ENCODE measurements around the gene UBQLN4.
"Not testable (repeated sequence)": the region's sequence is repeated elsewhere in the genome, so short reads cannot be mapped to it uniquely, and the experiment has no call there.

Gene UBQLN4

GRCh38 chr1:156056326-156056849, 2.8 kb upstream of the UBQLN4 start:
- DNase-seq = no peak

- DNase-seq = no peak
Observed at GRCh38 chr1:156055281-156056048, 1.9 kb upstream of the UBQLN4 start.

- peak; percentile 90 for DNase-seq
Observed at GRCh38 chr1:156054500-156055280, 1.1 kb upstream of the UBQLN4 start, which contains the start of gene LAMTOR2. TSS of gene LAMTOR2 (plus strand) at chr1:156054782. CDS start at chr1:156054890, 108 bp downstream.

- DNase-seq = no peak
Observed at GRCh38 chr1:156052862-156053767, 483 bp downstream of the UBQLN4 start.

- DNase-seq = no peak
Observed at GRCh38 chr1:156051011-156051725, 2.4 kb downstream of the UBQLN4 start.

GRCh38 chr1:156050376-156050775, 3.2 kb downstream of the UBQLN4 start:
- DNase-seq = no peak

- no peak for DNase-seq
Observed at GRCh38 chr1:156048663-156049258, 4.8 kb downstream of the UBQLN4 start.

- DNase-seq = no peak
Observed at GRCh38 chr1:156045076-156045475, 8.5 kb downstream of the UBQLN4 start.

- no peak for DNase-seq
Observed at GRCh38 chr1:156042828-156043227, 10.8 kb downstream of the UBQLN4 start.

- not testable (repeated sequence) for DNase-seq
Observed at GRCh38 chr1:156034991-156035390, 18.6 kb downstream of the UBQLN4 start.

GRCh38 chr1:156033011-156033410, 20.6 kb downstream of the UBQLN4 start:
- no peak for DNase-seq

GRCh38 chr1:156026588-156026987, 27.0 kb downstream of the UBQLN4 start:
- no peak for DNase-seq

- DNase-seq = no peak
Observed at GRCh38 chr1:156025876-156026275, 27.7 kb downstream of the UBQLN4 start.

GRCh38 chr1:156024801-156025200, 28.8 kb downstream of the UBQLN4 start:
- DNase-seq = no peak

GRCh38 chr1:156021954-156022353, 31.6 kb downstream of the UBQLN4 start:
- no peak for DNase-seq

- no peak for DNase-seq
Observed at GRCh38 chr1:156021093-156021428, 32.5 kb downstream of the UBQLN4 start.

GRCh38 chr1:156020293-156021092, 33.1 kb downstream of the UBQLN4 start, which contains the start of gene SSR2:
TSS of gene SSR2 (minus strand) at chr1:156020951. CDS start at chr1:156020167, 784 bp downstream.
- peak; percentile 43 for DNase-seq

GRCh38 chr1:156019946-156020292, 33.7 kb downstream of the UBQLN4 start:
- no peak for DNase-seq

- DNase-seq = no peak
Observed at GRCh38 chr1:156014829-156015228, 38.8 kb downstream of the UBQLN4 start.

- no peak for DNase-seq
Observed at GRCh38 chr1:156012051-156012817, 41.4 kb downstream of the UBQLN4 start.

Data from GOT3 (cell line).